Measurements from ENCODE around the gene ARHGEF11.

DNA sequence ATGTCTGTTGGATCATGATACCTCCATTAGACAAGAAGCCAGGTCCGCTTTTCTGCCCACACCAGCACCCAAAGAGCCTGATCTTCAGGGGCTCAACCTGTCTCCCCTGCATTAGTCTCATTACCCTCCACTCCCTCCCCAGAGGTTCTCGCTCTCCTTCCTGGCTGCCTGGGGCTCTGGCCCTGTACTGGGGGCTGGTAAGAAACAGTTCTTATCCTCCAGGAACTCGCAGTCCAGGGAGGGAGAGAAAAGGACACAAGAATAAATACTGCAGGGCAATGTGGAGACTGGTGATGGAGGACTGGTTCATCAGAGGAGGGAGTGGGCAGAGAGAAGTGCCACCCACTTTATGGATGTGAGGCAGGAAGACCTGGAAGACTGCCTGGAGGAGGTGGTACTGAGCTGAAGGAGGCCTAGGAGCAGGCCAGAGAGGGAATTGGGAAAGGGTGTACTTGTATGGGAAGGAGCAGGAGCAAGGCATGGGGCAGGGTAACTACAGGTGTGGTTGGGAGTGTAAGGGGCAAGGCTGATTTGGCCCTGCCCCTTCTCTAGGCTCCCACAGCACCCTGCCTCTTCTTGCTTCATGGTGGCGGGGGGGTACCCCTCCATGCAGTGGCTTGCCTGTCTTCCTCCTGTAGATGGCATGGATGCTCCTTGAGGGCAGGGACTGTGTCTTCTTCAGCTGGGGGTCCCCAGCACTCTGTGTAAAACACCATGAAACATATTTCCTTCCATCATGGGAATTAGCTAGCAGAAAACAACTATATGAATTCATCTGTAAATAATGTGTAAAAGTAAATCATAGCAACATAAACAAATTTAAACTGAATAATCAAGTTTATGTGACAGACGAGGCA is 120.2 kb downstream of the ARHGEF11 start:
- TF ChIP-seq MEF2D (tag; conservative IDR thresholded peaks at IDR 0.05; ENCODE audit: low read depth) (no peak), RBM22 (IDR thresholded peaks at IDR 0.05; ENCODE audit: low read depth, low read length, poor library complexity, severe bottlenecking) (no peak), ZBTB17 (CRISPR knock-in tag; IDR thresholded peaks at IDR 0.05) (no peak)
- TF ChIP-seq, protein P1, sequence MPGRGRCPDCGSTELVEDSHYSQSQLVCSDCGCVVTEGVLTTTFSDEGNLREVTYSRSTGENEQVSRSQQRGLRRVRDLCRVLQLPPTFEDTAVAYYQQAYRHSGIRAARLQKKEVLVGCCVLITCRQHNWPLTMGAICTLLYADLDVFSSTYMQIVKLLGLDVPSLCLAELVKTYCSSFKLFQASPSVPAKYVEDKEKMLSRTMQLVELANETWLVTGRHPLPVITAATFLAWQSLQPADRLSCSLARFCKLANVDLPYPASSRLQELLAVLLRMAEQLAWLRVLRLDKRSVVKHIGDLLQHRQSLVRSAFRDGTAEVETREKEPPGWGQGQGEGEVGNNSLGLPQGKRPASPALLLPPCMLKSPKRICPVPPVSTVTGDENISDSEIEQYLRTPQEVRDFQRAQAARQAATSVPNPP (IDR thresholded peaks at IDR 0.05; ENCODE audit: borderline replicate concordance, insufficient read depth, insufficient read length), result no peak

Measured in K562 (cell line).